WTC11 (cell line): ENCODE results near the gene ZFP2. TPM values are rescaled to one million over a fixed set of nuclear protein-coding genes. Genes with fewer than 3 reads are reported as not detected.
"Not testable (repeated sequence)": the region's sequence is repeated elsewhere in the genome, so short reads cannot be mapped to it uniquely, and the experiment has no call there.

Experiments
- ATAC-seq: fragments of 200-7000 bp; cut with Tn5 transposase; 2 replicates; pipeline ENCODE4 v1.10.0; 2021; ENCODE audit warnings: mild to moderate bottlenecking, moderate library complexity
- CTCF ChIA-PET: fragments of 300-600 bp; sonication (Branson Sonifier 250); formaldehyde crosslinking; loops from one replicate; lab custom pipeline; 2021; ENCODE audit warnings: antibody characterized with exemption; lab: Charles Lee
- POLR2A ChIA-PET: fragments of 350-600 bp; sonication (Branson Sonifier 250); formaldehyde crosslinking; loops from one replicate; lab custom pipeline; 2021; ENCODE audit warnings: antibody characterized with exemption; lab: Charles Lee
- DNase-seq: peaks from one replicate; pipeline ENCODE4 v3.0.0; 2021; ENCODE audit warnings: low spot score
- H3K27ac Mint-ChIP-seq: 2 replicates; pipeline ENCODE4 v1.8.0; 2021; ENCODE audit warnings: mixed read lengths
- H3K27me3 Mint-ChIP-seq: 2 replicates; pipeline ENCODE4 v1.8.0; 2021; ENCODE audit warnings: low read depth, mild to moderate bottlenecking, moderate library complexity, mixed read lengths
- H3K36me3 Mint-ChIP-seq: 2 replicates; pipeline ENCODE4 v1.8.0; 2021; ENCODE audit warnings: mixed read lengths
- H3K4me1 Mint-ChIP-seq: 2 replicates; pipeline ENCODE4 v1.8.0; 2022; ENCODE audit warnings: mixed read lengths
- H3K4me3 Mint-ChIP-seq: 2 replicates; pipeline ENCODE4 v1.8.0; 2021; ENCODE audit warnings: mild to moderate bottlenecking, moderate library complexity, mixed read lengths
- H3K9me3 Mint-ChIP-seq: 2 replicates; pipeline ENCODE4 v1.8.0; 2021; ENCODE audit warnings: mixed read lengths
- ATF1 ChIP-seq: sonication (generic); formaldehyde crosslinking; IDR thresholded peaks from 2 replicates; pipeline ENCODE4 v1.8.1; 2023; ENCODE audit warnings: mild to moderate bottlenecking, moderate library complexity, missing genetic modification reagents
- CREM ChIP-seq: sonication (generic); formaldehyde crosslinking; IDR thresholded peaks from 2 replicates; pipeline ENCODE4 v1.8.1; 2022; ENCODE audit warnings: mild to moderate bottlenecking, missing genetic modification reagents, moderate library complexity
- ESRRA ChIP-seq: sonication (generic); formaldehyde crosslinking; IDR thresholded peaks from 2 replicates; pipeline ENCODE4 v1.8.1; 2022; ENCODE audit warnings: mild to moderate bottlenecking, missing genetic modification reagents, borderline replicate concordance
- FOXP1 ChIP-seq: sonication (generic); formaldehyde crosslinking; IDR thresholded peaks from 2 replicates; pipeline ENCODE4 v1.8.0; 2022; ENCODE audit warnings: missing genetic modification reagents, mild to moderate bottlenecking, moderate library complexity, borderline replicate concordance
- GTF2I ChIP-seq: fragments of 250-450 bp; sonication (Bioruptor Pico); conservative IDR thresholded peaks from 2 replicates; pipeline ENCODE4 v1.4.0; 2021; ENCODE audit warnings: mild to moderate bottlenecking
- HMGXB4 ChIP-seq: sonication (generic); formaldehyde crosslinking; IDR thresholded peaks from 2 replicates; pipeline ENCODE4 v1.8.1; 2023; ENCODE audit warnings: mild to moderate bottlenecking, moderate library complexity, missing genetic modification reagents
- KAT7 ChIP-seq: sonication (generic); formaldehyde crosslinking; IDR thresholded peaks from 2 replicates; pipeline ENCODE4 v1.8.1; 2023; ENCODE audit warnings: missing genetic modification reagents, mild to moderate bottlenecking, borderline replicate concordance
- NR2C2 ChIP-seq: sonication (generic); formaldehyde crosslinking; IDR thresholded peaks from 2 replicates; pipeline ENCODE4 v1.8.0; 2022; ENCODE audit warnings: mild to moderate bottlenecking, missing genetic modification reagents
- RORB ChIP-seq: fragments of 250-450 bp; sonication (Bioruptor Pico); IDR thresholded peaks from 2 replicates; pipeline ENCODE4 v1.9.0; 2021; ENCODE audit warnings: mild to moderate bottlenecking
- SP1 ChIP-seq: sonication (generic); formaldehyde crosslinking; conservative IDR thresholded peaks from 2 replicates; pipeline ENCODE4 v1.8.1; 2022; ENCODE audit warnings: missing genetic modification reagents
- ZBTB21 ChIP-seq: sonication (generic); formaldehyde crosslinking; IDR thresholded peaks from 2 replicates; pipeline ENCODE4 v1.8.1; 2023; ENCODE audit warnings: mild to moderate bottlenecking, missing genetic modification reagents, borderline replicate concordance
- ZBTB43 ChIP-seq: sonication (generic); formaldehyde crosslinking; IDR thresholded peaks from 2 replicates; pipeline ENCODE4 v1.8.1; 2023; ENCODE audit warnings: mild to moderate bottlenecking, missing genetic modification reagents
- ZNF416 ChIP-seq: fragments of 250-450 bp; sonication (Bioruptor Pico); IDR thresholded peaks from 2 replicates; pipeline ENCODE4 v1.9.0; 2021; ENCODE audit warnings: mild to moderate bottlenecking, inconsistent platforms
- ZNF532 ChIP-seq: fragments of 250-450 bp; sonication (Bioruptor Pico); IDR thresholded peaks from 2 replicates; pipeline ENCODE4 v1.9.0; 2021; ENCODE audit warnings: mild to moderate bottlenecking, borderline replicate concordance
- total RNA-seq: library from RNA; stranded (reverse); gene quantifications from 3 replicates; pipeline ENCODE4 v1.2.3, GENCODE V29; 2021
- TF ChIP-seq, protein P1 (sequence below): sonication (generic); formaldehyde crosslinking; IDR thresholded peaks from 2 replicates; pipeline ENCODE4 v1.8.1; 2023; ENCODE audit warnings: mild to moderate bottlenecking, missing genetic modification reagents, moderate library complexity

Gene ZFP2
- total RNA-seq, 1 experiment from 2014 or later = 1.0 TPM

GRCh38 chr5:178859625-178860521, 35.8 kb upstream of the ZFP2 start, which contains the start of gene ZNF354B (continued):
- no peak for TF ChIP-seq ZNF532 (CRISPR knock-in tag)
- TF ChIP-seq KAT7 (CRISPR knock-in tag) = 0 out of 2 replicates have a peak, but pooled peaks have one; percentile 42
- peak; percentile 82 for TF ChIP-seq SP1 (CRISPR knock-in tag)
- TF ChIP-seq ATF1 = no peak
- TF ChIP-seq, all 79 proteins: peak for 21

DNA sequence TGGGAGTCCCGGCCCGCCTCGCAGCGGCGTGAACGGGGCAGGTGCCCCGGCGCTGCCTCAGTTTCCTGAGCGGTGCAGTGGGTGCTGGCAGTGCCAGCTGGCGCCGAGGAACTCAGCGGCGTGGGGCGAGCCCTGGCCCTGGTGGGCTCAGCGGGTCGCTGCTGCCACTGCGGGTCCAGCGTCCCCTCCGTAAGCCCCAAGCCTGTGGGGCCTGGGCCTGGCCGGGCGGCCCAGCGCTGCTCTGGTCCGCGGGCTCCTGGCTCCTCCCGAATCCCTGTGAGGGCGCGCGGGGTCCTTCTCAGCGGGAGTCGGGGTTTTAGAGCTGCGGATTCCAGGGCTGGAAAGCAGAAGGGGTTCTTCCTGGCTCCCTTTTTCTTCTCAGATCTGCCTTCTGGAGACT, 35.1 kb upstream of the ZFP2 start:
- H3K27ac Mint-ChIP-seq, DNase-seq, H3K9me3 Mint-ChIP-seq, POLR2A ChIA-PET, CTCF ChIA-PET, H3K27me3 Mint-ChIP-seq: not testable (repeated sequence)
- peak; percentile 8 for ATAC-seq
- peaks cover 14% of the 10 kb centered on the region for H3K4me1 Mint-ChIP-seq
- H3K4me3 Mint-ChIP-seq = peak overlapping the region; percentile 66
- H3K36me3 Mint-ChIP-seq = peaks cover 15% of the 10 kb centered on the region

DNA sequence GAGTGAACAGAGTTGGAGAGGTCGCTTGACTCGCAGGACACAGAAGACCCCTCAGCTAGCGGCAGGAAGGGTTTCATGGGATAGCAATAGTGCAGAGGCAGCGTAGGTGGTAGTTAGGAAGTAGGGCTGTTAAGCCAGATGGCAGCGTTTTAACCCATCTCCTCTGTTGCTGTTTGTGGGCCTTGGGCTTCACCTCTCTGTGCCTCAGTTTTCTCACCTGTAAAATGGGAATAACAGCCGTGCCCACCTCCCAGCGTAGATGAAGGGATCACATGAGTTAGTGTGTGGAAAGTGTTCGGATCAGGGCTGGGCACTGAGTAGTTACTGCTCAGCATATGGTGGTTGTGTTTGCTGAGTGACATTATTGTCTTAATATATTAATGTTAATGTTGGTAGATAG, 34.1 kb upstream of the ZFP2 start:
- H3K4me1 Mint-ChIP-seq = peaks cover 14% of the 10 kb centered on the region
- no peaks in the 10 kb centered on the region for H3K27me3 Mint-ChIP-seq
- no peak for ATAC-seq
- H3K4me3 Mint-ChIP-seq = peak overlapping the region; percentile 69
- peak overlapping the region; percentile 40 for H3K27ac Mint-ChIP-seq
- no peak for TF ChIP-seq ESRRA (CRISPR knock-in tag)
- no peak for TF ChIP-seq ZNF416 (CRISPR knock-in tag)
- no peak for TF ChIP-seq HMGXB4
- no peak for TF ChIP-seq NR2C2 (CRISPR knock-in tag)
- no peak for TF ChIP-seq CREM (CRISPR knock-in tag)
- TF ChIP-seq, protein P1, sequence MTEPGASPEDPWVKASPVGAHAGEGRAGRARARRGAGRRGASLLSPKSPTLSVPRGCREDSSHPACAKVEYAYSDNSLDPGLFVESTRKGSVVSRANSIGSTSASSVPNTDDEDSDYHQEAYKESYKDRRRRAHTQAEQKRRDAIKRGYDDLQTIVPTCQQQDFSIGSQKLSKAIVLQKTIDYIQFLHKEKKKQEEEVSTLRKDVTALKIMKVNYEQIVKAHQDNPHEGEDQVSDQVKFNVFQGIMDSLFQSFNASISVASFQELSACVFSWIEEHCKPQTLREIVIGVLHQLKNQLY (CRISPR knock-in tag) = no peak
- TF ChIP-seq FOXP1 = no peak
- TF ChIP-seq ZBTB43 (CRISPR knock-in tag) = no peak
- no peak for TF ChIP-seq RORB (CRISPR knock-in tag)
- no peak for TF ChIP-seq ZBTB21 (CRISPR knock-in tag)
- no peak for TF ChIP-seq GTF2I
- ChIA-PET CTCF (no interaction called here), POLR2A (no interaction called here)
- no peak for DNase-seq
- no peaks in the 10 kb centered on the region for H3K9me3 Mint-ChIP-seq
- H3K36me3 Mint-ChIP-seq = peaks cover 25% of the 10 kb centered on the region
